Trophoblast cell (in vitro differentiated cells and primary cell): ENCODE data around the gene ZNF273.
"Not testable (repeated sequence)": the region's sequence is repeated elsewhere in the genome, so short reads cannot be mapped to it uniquely, and the experiment has no call there.

Experiments
- DNase-seq, 2 donors: peaks; one replicate each; pipeline ENCODE4 v3.0.0-alpha.2; 2016
- H2AFZ ChIP-seq: 2 replicates; pipeline ENCODE4 v1.6.1; 2013; ENCODE audit warnings: low read length, moderate library complexity, mild to moderate bottlenecking; ENCODE audit not compliant: insufficient read depth, poor library complexity
- H2AK5ac ChIP-seq: 2 replicates; pipeline ENCODE4 v1.6.1; 2013; ENCODE audit warnings: mild to moderate bottlenecking, low read length
- H2BK120ac ChIP-seq: 2 replicates; pipeline ENCODE4 v1.6.1; 2013; ENCODE audit warnings: low read length, mild to moderate bottlenecking, moderate library complexity; ENCODE audit not compliant: insufficient read depth, poor library complexity
- H2BK12ac ChIP-seq: 2 replicates; pipeline ENCODE4 v1.6.1; 2013; ENCODE audit warnings: mild to moderate bottlenecking, low read length, moderate library complexity
- H2BK5ac ChIP-seq: 2 replicates; pipeline ENCODE4 v1.6.1; 2013; ENCODE audit warnings: low read length, low read depth, moderate library complexity, mild to moderate bottlenecking; ENCODE audit not compliant: poor library complexity
- H3K14ac ChIP-seq: 2 replicates; pipeline ENCODE4 v1.6.1; 2013; ENCODE audit warnings: mild to moderate bottlenecking, low read length
- H3K18ac ChIP-seq: 2 replicates; pipeline ENCODE4 v1.6.1; 2013; ENCODE audit warnings: mild to moderate bottlenecking, low read length
- H3K23ac ChIP-seq: 2 replicates; pipeline ENCODE4 v1.6.1; 2013; ENCODE audit warnings: low read length
- H3K27ac ChIP-seq: 2 replicates; pipeline ENCODE4 v1.5.1; 2013; ENCODE audit warnings: low read depth, mild to moderate bottlenecking, inconsistent platforms, low read length, moderate library complexity
- H3K27me3 ChIP-seq: 2 replicates; pipeline ENCODE4 v1.6.1; 2013; ENCODE audit warnings: inconsistent platforms, mild to moderate bottlenecking, low read length, moderate library complexity; ENCODE audit not compliant: insufficient read depth
- H3K36me3 ChIP-seq, 2 experiments: 1 replicate in 1 of 2; 2 replicates in 1 of 2; pipeline ENCODE4 v1.6.1; 2013; ENCODE audit warnings: low read length in 2 of 2, mild to moderate bottlenecking in 2 of 2, moderate library complexity in 1 of 2; ENCODE audit not compliant: insufficient read depth in 2 of 2, control insufficient read depth in 1 of 2
- H3K4ac ChIP-seq: 2 replicates; pipeline ENCODE4 v1.6.1; 2013; ENCODE audit warnings: low read depth, mild to moderate bottlenecking, low read length, moderate library complexity
- H3K4me1 ChIP-seq, 2 experiments: 1 replicate in 1 of 2; 2 replicates in 1 of 2; pipeline ENCODE4 v1.6.1; 2013; ENCODE audit warnings: low read length in 2 of 2, mild to moderate bottlenecking in 2 of 2, moderate library complexity in 1 of 2; ENCODE audit not compliant: insufficient read depth in 2 of 2, control insufficient read depth in 1 of 2
- H3K4me2 ChIP-seq: 2 replicates; pipeline ENCODE4 v1.6.1; 2013; ENCODE audit warnings: inconsistent platforms, mild to moderate bottlenecking, low read length, moderate library complexity
- H3K4me3 ChIP-seq: 2 replicates; pipeline ENCODE4 v1.5.1; 2013; ENCODE audit warnings: mild to moderate bottlenecking, low read depth, low read length, inconsistent platforms
- H3K79me1 ChIP-seq: one replicate; pipeline ENCODE4 v1.6.1; 2013; ENCODE audit warnings: low read length
- H3K79me2 ChIP-seq: 2 replicates; pipeline ENCODE4 v1.6.1; 2013; ENCODE audit warnings: low read length, mild to moderate bottlenecking; ENCODE audit not compliant: control insufficient read depth, insufficient read depth, poor library complexity
- H3K9ac ChIP-seq: 2 replicates; pipeline ENCODE4 v1.6.1; 2013; ENCODE audit warnings: mild to moderate bottlenecking, low read length
- H3K9me3 ChIP-seq: 2 replicates; pipeline ENCODE4 v1.6.1; 2013; ENCODE audit warnings: low read depth, mild to moderate bottlenecking, control low read depth, inconsistent platforms, low read length; ENCODE audit not compliant: insufficient read depth
- H4K12ac ChIP-seq: 2 replicates; pipeline ENCODE4 v1.6.1; 2013; ENCODE audit warnings: low read depth, mild to moderate bottlenecking, low read length, moderate library complexity
- H4K8ac ChIP-seq: 2 replicates; pipeline ENCODE4 v1.6.1; 2013; ENCODE audit warnings: low read depth, mild to moderate bottlenecking, low read length, moderate library complexity
- H4K91ac ChIP-seq: one replicate; pipeline ENCODE4 v1.6.1; 2013; ENCODE audit warnings: low read depth, mild to moderate bottlenecking, low read length, moderate library complexity
- WGBS: extraction: QIAGEN DNeasy Blood & Tissue Kit; methylation state at CpG from one replicate; pipeline ENCODE4 v1.1.7; 2013; ENCODE audit warnings: missing lambda C conversion rate; ENCODE audit not compliant: insufficient read length, insufficient coverage; ENCODE audit errors: extremely low coverage; 5-methylcytosine and 5-hydroxymethylcytosine counted together

ZNF273 gene

DNA sequence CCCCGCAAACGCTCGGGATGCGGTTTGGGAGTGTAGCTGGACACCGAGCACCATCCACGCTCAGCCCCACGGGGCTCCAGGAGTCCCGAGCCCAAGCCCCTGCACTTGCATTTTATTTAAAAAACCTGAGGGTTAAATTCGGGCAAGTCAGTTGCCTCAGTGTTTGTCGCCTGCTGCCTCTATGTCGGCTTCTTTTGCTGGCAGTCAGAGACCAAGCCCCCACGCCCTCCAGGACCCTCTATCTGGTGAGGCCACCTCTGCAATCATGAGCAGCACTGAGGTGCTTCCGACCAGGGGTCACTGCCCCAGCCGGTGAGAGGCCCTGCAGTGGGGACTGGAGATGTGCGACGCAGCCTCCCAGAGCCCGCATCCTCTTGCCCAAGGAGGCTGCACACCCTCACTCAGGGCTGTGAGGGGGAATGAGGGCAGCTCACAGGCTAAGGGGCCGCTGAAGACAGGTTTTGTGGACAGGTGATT, 13.3 kb upstream of the ZNF273 start:
- no peak overlapping the region for H3K23ac ChIP-seq
- no peak overlapping the region for H3K9ac ChIP-seq
- H2BK12ac ChIP-seq: no peak overlapping the region
- H2BK120ac ChIP-seq: no peak overlapping the region
- H3K79me2 ChIP-seq: no peaks in the 10 kb centered on the region
- H4K91ac ChIP-seq: no peak overlapping the region
- DNase-seq: peak in 1 of 2 donors; percentile 1
- no peak overlapping the region for H3K14ac ChIP-seq
- H3K9me3 ChIP-seq: peaks cover 7% of the 10 kb centered on the region
- H4K12ac ChIP-seq: no peak overlapping the region
- peak overlapping the region; percentile 77 for H3K4me2 ChIP-seq
- no peaks in the 10 kb centered on the region for H3K79me1 ChIP-seq
- no peak overlapping the region for H4K8ac ChIP-seq
- no peak overlapping the region for H2AFZ ChIP-seq
- H3K4me3 ChIP-seq: no peak overlapping the region
- peaks cover 15% of the 10 kb centered on the region for H3K27me3 ChIP-seq
- peaks cover 4 to 12% of the 10 kb centered on the region in 2 experiments for H3K4me1 ChIP-seq
- no peaks in the 10 kb centered on the region for H3K36me3 ChIP-seq
- H2AK5ac ChIP-seq: no peak overlapping the region
- H3K18ac ChIP-seq: no peak overlapping the region
- H3K4ac ChIP-seq: no peak overlapping the region
- no peak overlapping the region for H3K27ac ChIP-seq
- H2BK5ac ChIP-seq: no peak overlapping the region
- no CpG with 5 or more reads among the region's 18 CpGs for WGBS

DNA sequence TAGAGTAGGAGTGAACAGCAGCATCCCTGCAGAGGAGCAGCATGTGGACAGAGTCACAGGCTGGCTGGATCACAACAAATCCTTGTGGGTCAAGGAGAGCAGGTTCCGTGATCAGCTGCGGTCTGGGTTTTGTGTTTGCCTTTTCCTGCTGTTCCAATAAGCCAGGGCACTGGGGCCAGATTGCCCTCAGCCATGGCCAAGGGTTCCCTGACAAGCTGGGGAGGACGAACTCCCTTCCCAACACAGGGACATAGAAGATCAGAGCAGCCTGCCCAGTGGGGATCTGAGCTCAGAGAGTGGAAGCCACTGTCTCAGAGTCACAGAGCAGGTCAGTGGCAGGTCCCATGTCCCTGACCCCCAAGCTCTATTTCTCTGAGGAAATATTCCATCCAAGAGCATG, 12.8 kb upstream of the ZNF273 start:
- H3K4me3 ChIP-seq, H3K9me3 ChIP-seq, H4K8ac ChIP-seq, DNase-seq, H3K4ac ChIP-seq, H3K4me2 ChIP-seq, H2AFZ ChIP-seq, H2BK12ac ChIP-seq, H4K12ac ChIP-seq, H3K36me3 ChIP-seq, H4K91ac ChIP-seq, H2BK120ac ChIP-seq, H3K18ac ChIP-seq, H3K9ac ChIP-seq, H3K79me2 ChIP-seq, H3K27ac ChIP-seq, H2BK5ac ChIP-seq, H3K14ac ChIP-seq, H3K79me1 ChIP-seq, H3K23ac ChIP-seq, H2AK5ac ChIP-seq: not testable (repeated sequence)
- peaks cover 4 to 12% of the 10 kb centered on the region in 2 experiments for H3K4me1 ChIP-seq
- H3K27me3 ChIP-seq: peaks cover 15% of the 10 kb centered on the region
- WGBS: no CpG with 5 or more reads among the region's 3 CpGs

DNA sequence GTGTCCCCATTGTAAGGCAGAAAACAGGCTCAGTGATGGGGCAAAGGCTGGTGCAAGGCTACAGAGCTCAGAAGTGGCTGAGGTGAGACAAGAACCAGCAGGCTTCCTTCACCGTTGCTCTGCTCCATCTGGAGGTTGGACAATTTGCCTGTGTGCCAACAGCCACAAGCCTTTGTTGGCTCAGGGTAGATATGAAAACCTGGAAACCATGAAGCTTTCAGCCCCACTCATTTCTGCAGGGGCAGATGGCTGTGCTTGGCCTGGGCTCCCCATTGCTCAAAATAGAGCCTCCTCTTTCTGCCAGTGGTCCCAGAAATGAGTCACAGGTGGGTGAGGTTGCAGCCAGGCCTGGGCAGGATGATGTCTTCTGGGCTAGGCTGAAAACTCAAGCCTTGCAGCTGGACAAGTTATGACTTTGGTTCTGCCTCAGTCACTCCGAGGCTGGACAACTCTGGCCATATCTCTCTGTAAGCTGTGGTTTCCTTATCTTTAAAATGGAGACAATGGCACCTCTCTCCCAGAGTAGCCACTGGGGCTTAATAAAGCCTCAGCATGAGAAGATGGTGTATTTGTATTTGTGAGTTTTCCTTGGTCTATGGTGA, 12.2 kb upstream of the ZNF273 start:
- WGBS: no CpG with 5 or more reads among the region's 2 CpGs
- Histone ChIP-seq H3K27ac (no peak overlapping the region), H3K14ac (no peak overlapping the region)

GRCh38 chr7:64891363-64892081, 11.6 kb upstream of the ZNF273 start:
- not testable (repeated sequence) for H4K12ac ChIP-seq, H3K36me3 ChIP-seq, H4K8ac ChIP-seq, H2AFZ ChIP-seq, H3K14ac ChIP-seq, H3K9me3 ChIP-seq, H4K91ac ChIP-seq, H2AK5ac ChIP-seq, H2BK12ac ChIP-seq, DNase-seq, H3K9ac ChIP-seq, H3K18ac ChIP-seq, H2BK120ac ChIP-seq, H2BK5ac ChIP-seq, H3K4me2 ChIP-seq, H3K79me2 ChIP-seq, H3K23ac ChIP-seq, H3K4me3 ChIP-seq, H3K27ac ChIP-seq, H3K4ac ChIP-seq, H3K79me1 ChIP-seq
- peaks cover 4 to 12% of the 10 kb centered on the region in 2 experiments for H3K4me1 ChIP-seq
- WGBS: no CpG with 5 or more reads among the region's 1 CpG
- H3K27me3 ChIP-seq: peaks cover 15% of the 10 kb centered on the region

More for the DNA sequence above, 12.2 kb upstream of the ZNF273 start:
- no peak overlapping the region for H4K12ac ChIP-seq
- no peaks in the 10 kb centered on the region for H3K79me2 ChIP-seq
- H3K23ac ChIP-seq: no peak overlapping the region
- no peak overlapping the region for H2BK120ac ChIP-seq
- peaks cover 5% of the 10 kb centered on the region for H3K9me3 ChIP-seq
- no peak overlapping the region for H2BK12ac ChIP-seq
- H4K91ac ChIP-seq: no peak overlapping the region
- no peak overlapping the region for H3K18ac ChIP-seq
- no peak overlapping the region for H3K9ac ChIP-seq
- no peak overlapping the region for H3K4me3 ChIP-seq
- no peaks in the 10 kb centered on the region for H3K36me3 ChIP-seq
- no peak overlapping the region for H4K8ac ChIP-seq
- DNase-seq: no peak
- no peak overlapping the region for H2AK5ac ChIP-seq
- H3K4ac ChIP-seq: no peak overlapping the region
- no peak overlapping the region for H2AFZ ChIP-seq
- peaks cover 15% of the 10 kb centered on the region for H3K27me3 ChIP-seq
- no peaks in the 10 kb centered on the region for H3K79me1 ChIP-seq
- H3K4me1 ChIP-seq: peaks cover 4 to 12% of the 10 kb centered on the region in 2 experiments
- no peak overlapping the region for H3K4me2 ChIP-seq
- no peak overlapping the region for H2BK5ac ChIP-seq
